K562 (cell line): ENCODE results near the gene COQ10B. TPM values are rescaled to one million over a fixed set of nuclear protein-coding genes. Genes with fewer than 3 reads are reported as not detected.

Experiments used
- BCLAF1 ChIP-seq, 2 experiments: fragments of 450-650 bp in 1 of 2; IDR thresholded peaks; 2 replicates each; pipeline ENCODE4 v1.6.1; 2011 to 2017; ENCODE audit warnings: low read depth in 2 of 2, antibody characterized with exemption in 1 of 2, borderline replicate concordance in 1 of 2, low read length in 1 of 2, mild to moderate bottlenecking in 1 of 2, mixed read lengths in 1 of 2; ENCODE audit not compliant: control insufficient read depth in 1 of 2
- CBX8 ChIP-seq: fragments of 200-600 bp; sonication (generic); IDR thresholded peaks from 2 replicates; pipeline ENCODE4 v1.6.1; 2012; ENCODE audit warnings: borderline replicate concordance, mixed run types, low read depth, mild to moderate bottlenecking, moderate library complexity, mixed read lengths, low read length, control low read depth, inconsistent platforms; ENCODE audit not compliant: poor library complexity, severe bottlenecking; ENCODE audit errors: extremely low read depth
- EHMT2 ChIP-seq: fragments of 450-650 bp; IDR thresholded peaks from 2 replicates; pipeline ENCODE4 v1.6.1; 2018; ENCODE audit warnings: antibody characterized with exemption
- ELF1 ChIP-seq: fragments of 200-800 bp; sonication (Bioruptor generic); IDR thresholded peaks from 2 replicates; pipeline ENCODE4 v1.6.1; 2016; ENCODE audit warnings: missing genetic modification characterization, missing compliant biosample characterization
- ELF2 ChIP-seq: fragments of 250-450 bp; sonication (Bioruptor Pico); IDR thresholded peaks from 2 replicates; pipeline ENCODE4 v1.5.0; 2021; ENCODE audit warnings: mild to moderate bottlenecking
- EP300 ChIP-seq: IDR thresholded peaks from 2 replicates; pipeline ENCODE4 v1.6.1; 2012; ENCODE audit warnings: low read length, improper control_type of control experiment
- GMEB1 ChIP-seq: fragments of 250-450 bp; sonication (Bioruptor Pico); IDR thresholded peaks from 2 replicates; pipeline ENCODE4 v1.4.0; 2020; ENCODE audit warnings: mild to moderate bottlenecking
- MYC ChIP-seq, 2 experiments: fragments of 250-450 bp in 1 of 2; sonication (Bioruptor Pico) in 1 of 2; IDR thresholded peaks; 2 replicates each; pipeline versions ENCODE4 v1.5.1 to v1.6.1; 2012 to 2021; ENCODE audit warnings: low read depth in 2 of 2, borderline replicate concordance in 1 of 2, improper control_type of control experiment in 1 of 2, low read length in 1 of 2, mild to moderate bottlenecking in 1 of 2, moderate library complexity in 1 of 2
- PHF20 ChIP-seq: fragments of 450-650 bp; IDR thresholded peaks from 2 replicates; pipeline ENCODE4 v1.6.1; 2018; ENCODE audit not compliant: partially characterized antibody
- RBM39 ChIP-seq: fragments of 200-400 bp; formaldehyde crosslinking; optimal IDR thresholded peaks from 2 replicates; pipeline ENCODE3; 2018; ENCODE audit warnings: low read depth, low read length
- SAP30 ChIP-seq: fragments of 200-600 bp; sonication (generic); IDR thresholded peaks from 2 replicates; pipeline ENCODE4 v1.6.1; 2012; ENCODE audit warnings: borderline replicate concordance, low read depth, mild to moderate bottlenecking, moderate library complexity, low read length, control low read depth, inconsistent platforms; ENCODE audit not compliant: insufficient read depth, poor library complexity, severe bottlenecking
- SP1 ChIP-seq: sonication (generic); formaldehyde crosslinking; IDR thresholded peaks from 2 replicates; pipeline ENCODE4 v1.8.1; 2022; ENCODE audit warnings: mild to moderate bottlenecking, missing genetic modification reagents
- ZKSCAN1 ChIP-seq: fragments of 150-350 bp; IDR thresholded peaks from 2 replicates; pipeline ENCODE4 v1.6.1; 2016; ENCODE audit warnings: low read depth, low read length
- ZNF584 ChIP-seq: fragments of 200-800 bp; sonication (Bioruptor generic); IDR thresholded peaks from 2 replicates; pipeline ENCODE4 v1.6.1; 2016; ENCODE audit warnings: low read depth, mild to moderate bottlenecking, missing genetic modification characterization, missing compliant biosample characterization
- polyA plus RNA-seq, 8 experiments: library from polyadenylated mRNA; depleted of rRNA in 4 of 8; stranded (reverse) in 5 of 8; unstranded in 3 of 8; fragments of >200 nt; fragmentation: Nextera tagmentation in 2 of 8; fragmentation: Illumina TruSeq in 1 of 8; extraction: Ambion mirVana in 2 of 8; extraction: Trizol in 1 of 8; gene quantifications; 2 replicates each; pipeline versions ENCODE4 v1.2.1 to v1.2.3, GENCODE V29; 2011 to 2014; ENCODE audit warnings: inconsistent platforms in 1 of 8, missing spikeins in 1 of 8
- total RNA-seq, 7 experiments: library from RNA; depleted of rRNA in 6 of 7; stranded (reverse); fragments of >200 nt in 6 of 7; fragmentation: Illumina TruSeq in 2 of 7; extraction: Trizol in 2 of 7; gene quantifications; 2 replicates each; pipeline versions ENCODE4 v1.2.1 to v1.2.3, GENCODE V29; 2011 to 2021; ENCODE audit warnings: low replicate concordance in 1 of 7
- TF ChIP-seq, protein P1 (sequence below): sonication (generic); formaldehyde crosslinking; IDR thresholded peaks from 2 replicates; pipeline ENCODE4 v1.8.1; 2023; ENCODE audit warnings: mild to moderate bottlenecking, missing genetic modification reagents
- TF ChIP-seq, protein P2 (sequence below): fragments of 250-450 bp; sonication (Bioruptor Pico); IDR thresholded peaks from 2 replicates; pipeline ENCODE4 v1.5.0; 2021
- TF ChIP-seq, protein P3 (sequence below): fragments of 450-650 bp; formaldehyde crosslinking; IDR thresholded peaks from 2 replicates; pipeline ENCODE4 v1.4.0; 2020; ENCODE audit warnings: mild to moderate bottlenecking, moderate library complexity

COQ10B gene
- total and polyA plus RNA-seq, 9 of the 15 experiments (the other 6 are each of a cell fraction or from before 2014, with no cell fraction given): 3.1 to 13.1 (median 7.7) TPM

DNA sequence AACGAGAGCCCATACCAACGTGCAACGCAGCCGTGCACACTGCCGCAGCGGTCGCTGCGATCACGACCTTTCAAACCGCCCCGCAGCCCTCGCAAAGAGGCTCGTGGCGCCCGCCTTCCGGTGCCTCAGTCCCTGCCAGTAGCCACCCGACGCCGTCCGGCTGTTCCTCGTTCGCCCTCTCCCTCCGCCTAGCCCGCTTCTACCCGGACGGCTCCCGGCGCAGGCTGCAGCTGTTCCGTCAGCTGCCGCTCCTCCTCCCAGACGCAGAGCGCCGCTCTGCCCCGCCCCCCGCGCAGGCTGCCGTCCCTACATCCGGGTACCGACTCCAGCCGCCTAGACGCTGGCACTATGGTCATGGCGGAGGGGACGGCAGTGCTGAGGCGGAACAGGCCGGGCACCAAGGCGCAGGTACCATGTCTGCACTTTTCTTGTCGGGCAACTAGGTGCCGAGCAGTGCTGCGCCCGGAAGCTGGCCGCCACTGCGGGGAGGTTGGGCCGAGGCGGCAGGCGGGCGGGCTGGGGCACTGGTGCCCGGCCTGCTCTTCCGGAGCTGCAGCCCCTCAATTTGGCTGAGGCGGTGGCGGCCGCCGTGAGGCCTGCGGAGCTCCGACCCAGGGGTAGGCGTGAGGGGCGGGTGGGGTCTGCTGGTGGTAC lies 62.5 kb downstream of the COQ10B start, which contains the start of gene MOB4 (continued):
- peak; percentile 97 for TF ChIP-seq SP1 (CRISPR knock-in tag)
- TF ChIP-seq ZKSCAN1: 0 out of 2 replicates have a peak, but pooled peaks have one; percentile 37
- TF ChIP-seq EP300: peak; percentile 94
- peak; percentile 67 for TF ChIP-seq SAP30
- TF ChIP-seq EHMT2: no peak
- TF ChIP-seq, protein P1, sequence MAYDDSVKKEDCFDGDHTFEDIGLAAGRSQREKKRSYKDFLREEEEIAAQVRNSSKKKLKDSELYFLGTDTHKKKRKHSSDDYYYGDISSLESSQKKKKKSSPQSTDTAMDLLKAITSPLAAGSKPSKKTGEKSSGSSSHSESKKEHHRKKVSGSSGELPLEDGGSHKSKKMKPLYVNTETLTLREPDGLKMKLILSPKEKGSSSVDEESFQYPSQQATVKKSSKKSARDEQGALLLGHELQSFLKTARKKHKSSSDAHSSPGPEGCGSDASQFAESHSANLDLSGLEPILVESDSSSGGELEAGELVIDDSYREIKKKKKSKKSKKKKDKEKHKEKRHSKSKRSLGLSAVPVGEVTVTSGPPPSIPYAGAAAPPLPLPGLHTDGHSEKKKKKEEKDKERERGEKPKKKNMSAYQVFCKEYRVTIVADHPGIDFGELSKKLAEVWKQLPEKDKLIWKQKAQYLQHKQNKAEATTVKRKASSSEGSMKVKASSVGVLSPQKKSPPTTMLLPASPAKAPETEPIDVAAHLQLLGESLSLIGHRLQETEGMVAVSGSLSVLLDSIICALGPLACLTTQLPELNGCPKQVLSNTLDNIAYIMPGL (CRISPR knock-in tag): peak; percentile 46; the same call in 1 of the 2 replicates
- peak; percentile 66 for TF ChIP-seq PHF20
- TF ChIP-seq ZNF584 (CRISPR knock-in tag): no peak; the same call in 1 of the 2 replicates
- peak; percentile 100 for TF ChIP-seq GMEB1 (CRISPR knock-in tag)
- TF ChIP-seq ELF1: peak; percentile 87
- TF ChIP-seq, protein P2, sequence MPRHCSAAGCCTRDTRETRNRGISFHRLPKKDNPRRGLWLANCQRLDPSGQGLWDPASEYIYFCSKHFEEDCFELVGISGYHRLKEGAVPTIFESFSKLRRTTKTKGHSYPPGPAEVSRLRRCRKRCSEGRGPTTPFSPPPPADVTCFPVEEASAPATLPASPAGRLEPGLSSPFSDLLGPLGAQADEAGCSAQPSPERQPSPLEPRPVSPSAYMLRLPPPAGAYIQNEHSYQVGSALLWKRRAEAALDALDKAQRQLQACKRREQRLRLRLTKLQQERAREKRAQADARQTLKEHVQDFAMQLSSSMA (CRISPR knock-in tag): no peak
- no peak for TF ChIP-seq RBM39
- TF ChIP-seq, protein P3, sequence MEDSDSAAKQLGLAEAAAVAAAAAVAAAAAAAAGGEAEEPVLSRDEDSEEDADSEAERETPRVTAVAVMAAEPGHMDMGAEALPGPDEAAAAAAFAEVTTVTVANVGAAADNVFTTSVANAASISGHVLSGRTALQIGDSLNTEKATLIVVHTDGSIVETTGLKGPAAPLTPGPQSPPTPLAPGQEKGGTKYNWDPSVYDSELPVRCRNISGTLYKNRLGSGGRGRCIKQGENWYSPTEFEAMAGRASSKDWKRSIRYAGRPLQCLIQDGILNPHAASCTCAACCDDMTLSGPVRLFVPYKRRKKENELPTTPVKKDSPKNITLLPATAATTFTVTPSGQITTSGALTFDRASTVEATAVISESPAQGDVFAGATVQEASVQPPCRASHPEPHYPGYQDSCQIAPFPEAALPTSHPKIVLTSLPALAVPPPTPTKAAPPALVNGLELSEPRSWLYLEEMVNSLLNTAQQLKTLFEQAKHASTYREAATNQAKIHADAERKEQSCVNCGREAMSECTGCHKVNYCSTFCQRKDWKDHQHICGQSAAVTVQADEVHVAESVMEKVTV (CRISPR knock-in tag): 0 out of 2 replicates have a peak, but pooled peaks have one; percentile 22
- TF ChIP-seq CBX8: no peak
- peak in 1 of 2 experiments; percentile 90; a peak in 1 of 4 replicates for TF ChIP-seq BCLAF1 (IDR thresholded peaks at IDR 0.05; ENCODE audit: borderline replicate concordance in 1 of 2, control insufficient read depth in 1 of 2, low read depth in 2 of 2, low read length in 1 of 2)
- TF ChIP-seq MYC (IDR thresholded peaks at IDR 0.05; ENCODE audit: low read depth, low read length): peak; percentile 76
- no peak for TF ChIP-seq MYC (CRISPR knock-in tag; IDR thresholded peaks at IDR 0.05; ENCODE audit: borderline replicate concordance, low read depth)
- TF ChIP-seq ELF2 (CRISPR knock-in tag): peak; percentile 80
